Loucy (cell line): ENCODE measurements around the gene PLEKHS1.
"Not testable (repeated sequence)": the region's sequence is repeated elsewhere in the genome, so short reads cannot be mapped to it uniquely, and the experiment has no call there.

ENCODE experiments used
- H2AFZ ChIP-seq: fragments of 200-600 bp; sonication (generic); 2 replicates; pipeline ENCODE4 v1.6.0; 2016; ENCODE audit warnings: antibody characterized with exemption, mild to moderate bottlenecking, low read length, moderate library complexity
- H3F3A ChIP-seq: fragments of 200-600 bp; 2 replicates; pipeline ENCODE4 v1.6.0; 2016; ENCODE audit warnings: antibody characterized with exemption, low read depth, mild to moderate bottlenecking
- H3K27me3 ChIP-seq: fragments of 200-600 bp; sonication (generic); 2 replicates; pipeline ENCODE4 v1.6.1; 2014; ENCODE audit warnings: low read length, mild to moderate bottlenecking; ENCODE audit not compliant: insufficient read depth, poor library complexity, severe bottlenecking
- H3K36me3 ChIP-seq: fragments of 200-600 bp; sonication (generic); 2 replicates; pipeline ENCODE4 v1.6.1; 2016; ENCODE audit warnings: low read length; ENCODE audit not compliant: insufficient read depth
- H3K4me1 ChIP-seq: fragments of 200-600 bp; sonication (generic); 2 replicates; pipeline ENCODE4 v1.5.1; 2014; ENCODE audit warnings: low read length, mild to moderate bottlenecking; ENCODE audit not compliant: insufficient read depth, poor library complexity, severe bottlenecking
- H3K4me2 ChIP-seq: fragments of 200-600 bp; sonication (generic); 2 replicates; pipeline ENCODE4 v1.6.0; 2014; ENCODE audit warnings: antibody characterized with exemption, low read length, low read depth, mild to moderate bottlenecking; ENCODE audit not compliant: poor library complexity, severe bottlenecking
- H3K4me3 ChIP-seq: fragments of 200-600 bp; sonication (generic); 2 replicates; pipeline ENCODE4 v1.5.1; 2014; ENCODE audit warnings: low read length, mild to moderate bottlenecking, mixed read lengths; ENCODE audit not compliant: poor library complexity, severe bottlenecking
- H3K79me2 ChIP-seq: fragments of 200-600 bp; sonication (generic); 2 replicates; pipeline ENCODE4 v1.6.1; 2014; ENCODE audit warnings: low read length; ENCODE audit not compliant: insufficient read depth
- H3K9ac ChIP-seq: fragments of 200-600 bp; sonication (generic); 2 replicates; pipeline ENCODE4 v1.6.0; 2014; ENCODE audit warnings: mild to moderate bottlenecking, low read depth, low read length, moderate library complexity; ENCODE audit not compliant: poor library complexity, severe bottlenecking
- H3K9me2 ChIP-seq: fragments of 200-600 bp; sonication (generic); replicated peaks from 2 replicates; pipeline ENCODE4 v1.6.1; 2016; ENCODE audit warnings: low read depth, low read length, mixed read lengths
- H3K9me3 ChIP-seq: fragments of 200-600 bp; sonication (generic); 2 replicates; pipeline ENCODE4 v1.6.1; 2014; ENCODE audit warnings: mild to moderate bottlenecking, antibody characterized with exemption, low read length, low read depth; ENCODE audit not compliant: insufficient read depth
- H4K20me1 ChIP-seq: fragments of 200-600 bp; sonication (generic); 2 replicates; pipeline ENCODE4 v1.6.0; 2014; ENCODE audit warnings: antibody characterized with exemption, low read length, mild to moderate bottlenecking; ENCODE audit not compliant: insufficient read depth, poor library complexity, severe bottlenecking
- CTCF ChIP-seq: fragments of 200-600 bp; sonication (generic); conservative IDR thresholded peaks from 2 replicates; pipeline ENCODE4 v1.5.1; 2014; ENCODE audit warnings: mild to moderate bottlenecking, antibody characterized with exemption, low read length
- EZH2phosphoT487 ChIP-seq: fragments of 200-600 bp; IDR thresholded peaks from 2 replicates; pipeline ENCODE4 v1.6.1; 2018; ENCODE audit warnings: antibody characterized with exemption, mild to moderate bottlenecking, moderate library complexity, borderline replicate concordance

Gene PLEKHS1

DNA sequence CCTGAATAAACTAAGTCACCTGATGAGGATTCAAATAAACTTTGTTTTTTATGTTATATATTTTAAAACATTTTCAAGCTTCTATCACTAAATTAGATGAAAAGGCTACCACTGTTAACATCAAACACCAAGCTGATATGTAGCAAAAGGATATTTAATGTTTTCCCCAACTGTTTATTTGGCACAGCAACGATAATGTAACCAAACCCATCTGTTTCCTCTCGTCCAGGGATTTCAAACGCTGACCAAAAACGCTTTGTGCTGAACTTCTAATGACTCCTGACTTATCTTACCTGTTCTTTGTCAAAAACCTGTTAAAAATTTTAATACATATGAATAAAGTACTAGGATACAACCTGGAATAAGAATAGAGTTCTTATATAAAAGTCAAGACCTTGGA is 71.9 kb downstream of the PLEKHS1 start:
- no peaks in the 10 kb centered on the region for H3K9me2 ChIP-seq
- no peaks in the 10 kb centered on the region for H3K79me2 ChIP-seq
- H3K4me3 ChIP-seq: no peak overlapping the region
- no peaks in the 10 kb centered on the region for H3K36me3 ChIP-seq
- no peaks in the 10 kb centered on the region for H3F3A ChIP-seq
- no peak overlapping the region for H3K9ac ChIP-seq
- peaks cover 15% of the 10 kb centered on the region for H3K4me1 ChIP-seq
- H4K20me1 ChIP-seq: no peaks in the 10 kb centered on the region
- TF ChIP-seq EZH2phosphoT487: no peak
- no peak overlapping the region for H2AFZ ChIP-seq
- no peaks in the 10 kb centered on the region for H3K9me3 ChIP-seq
- no peak overlapping the region for H3K4me2 ChIP-seq
- H3K27me3 ChIP-seq: no peaks in the 10 kb centered on the region

- H3K4me1 ChIP-seq: peaks cover 15% of the 10 kb centered on the region
- H3F3A ChIP-seq: no peaks in the 10 kb centered on the region
- no peaks in the 10 kb centered on the region for H3K9me2 ChIP-seq
- no peaks in the 10 kb centered on the region for H3K36me3 ChIP-seq
- TF ChIP-seq EZH2phosphoT487 (no peak), CTCF (no peak)
- no peaks in the 10 kb centered on the region for H4K20me1 ChIP-seq
- H3K4me3 ChIP-seq: no peak overlapping the region
- no peaks in the 10 kb centered on the region for H3K27me3 ChIP-seq
- H3K9me3 ChIP-seq: no peaks in the 10 kb centered on the region
- no peaks in the 10 kb centered on the region for H3K79me2 ChIP-seq
- no peak overlapping the region for H2AFZ ChIP-seq
- H3K9ac ChIP-seq: no peak overlapping the region
- no peak overlapping the region for H3K4me2 ChIP-seq
Measured at GRCh38 chr10:113825791-113826190, 74.3 kb downstream of the PLEKHS1 start.

GRCh38 chr10:113828567-113828966 is 77.1 kb downstream of the PLEKHS1 start:
- not testable (repeated sequence) for H3K27me3 ChIP-seq, H3K9me3 ChIP-seq, H4K20me1 ChIP-seq, H3K4me3 ChIP-seq, H3K79me2 ChIP-seq, H3K9ac ChIP-seq, H3K36me3 ChIP-seq, H2AFZ ChIP-seq, H3F3A ChIP-seq, H3K9me2 ChIP-seq, H3K4me2 ChIP-seq
- peaks cover 11% of the 10 kb centered on the region for H3K4me1 ChIP-seq
